IMR-90 (cell line): ENCODE results near the gene TAS2R14. TPM values are rescaled to one million over a fixed set of nuclear protein-coding genes. Genes with fewer than 3 reads are reported as not detected.

Experiments used
- ATAC-seq: fragments of 200-7000 bp; cut with Tn5 transposase; 2 replicates; pipeline ENCODE4 v1.9.1; 2020; ENCODE audit warnings: low read depth, mild to moderate bottlenecking, moderate library complexity
- BruUV-seq: library from RNA; stranded (reverse); fragments of 400-500 nt; replicated peaks from 2 replicates; lab custom pipeline; 2021; lab: Mats Ljungman, UMichigan
- CTCF ChIA-PET: fragments of 300-600 bp; formaldehyde crosslinking; extraction: SDS; loops from one replicate; lab custom pipeline; 2021; ENCODE audit warnings: antibody characterized with exemption; lab: Yijun Ruan, JAX
- POLR2A ChIA-PET: fragments of 300-600 bp; sonication (Branson Sonifier 250); formaldehyde crosslinking; loops from one replicate; lab custom pipeline; 2022; ENCODE audit warnings: antibody characterized with exemption; ENCODE audit not compliant: unreplicated experiment; lab: Charles Lee
- DNase-seq: peaks from one replicate; pipeline ENCODE4 v3.0.0; 2013
- H2AFZ ChIP-seq: replicated peaks from 2 replicates; pipeline ENCODE3; 2013; ENCODE audit warnings: low read length, mild to moderate bottlenecking; ENCODE audit not compliant: poor library complexity
- H2AK5ac ChIP-seq: 2 replicates; pipeline ENCODE4 v1.6.1; 2013; ENCODE audit warnings: low read depth, low read length, inconsistent platforms
- H2AK9ac ChIP-seq: replicated peaks from 2 replicates; pipeline ENCODE3; 2013; ENCODE audit warnings: mild to moderate bottlenecking, low read depth, low read length, moderate library complexity; ENCODE audit not compliant: poor library complexity
- H2BK120ac ChIP-seq: 2 replicates; pipeline ENCODE4 v1.6.1; 2013; ENCODE audit warnings: low read depth, low read length, inconsistent platforms
- H2BK15ac ChIP-seq: 3 replicates; pipeline ENCODE4 v1.6.1; 2013; ENCODE audit warnings: low read depth, low read length, inconsistent platforms
- H2BK20ac ChIP-seq: 2 replicates; pipeline ENCODE4 v1.6.1; 2013; ENCODE audit warnings: low read depth, mild to moderate bottlenecking, inconsistent platforms, low read length, moderate library complexity
- H2BK5ac ChIP-seq: 2 replicates; pipeline ENCODE4 v1.6.1; 2013; ENCODE audit warnings: mild to moderate bottlenecking, low read depth, low read length, inconsistent platforms; ENCODE audit not compliant: poor library complexity, severe bottlenecking
- H3K14ac ChIP-seq: replicated peaks from 2 replicates; pipeline ENCODE4 v1.6.1; 2013; ENCODE audit warnings: low read depth, low read length, inconsistent platforms
- H3K18ac ChIP-seq: 2 replicates; pipeline ENCODE4 v1.6.1; 2013; ENCODE audit warnings: low read depth, low read length, control low read depth
- H3K23ac ChIP-seq: 2 replicates; pipeline ENCODE4 v1.6.1; 2013; ENCODE audit warnings: low read depth, low read length, inconsistent platforms
- H3K27ac ChIP-seq: 2 replicates; pipeline ENCODE4 v1.5.1; 2013; ENCODE audit warnings: mild to moderate bottlenecking, control low read depth, low read length; ENCODE audit not compliant: insufficient read depth
- H3K27me3 ChIP-seq: 2 replicates; pipeline ENCODE4 v1.6.1; 2013; ENCODE audit warnings: low read length; ENCODE audit not compliant: control insufficient read depth, insufficient read depth
- H3K36me3 ChIP-seq: 2 replicates; pipeline ENCODE4 v1.6.1; 2013; ENCODE audit warnings: low read length, mixed read lengths; ENCODE audit not compliant: control insufficient read depth, insufficient read depth
- H3K4ac ChIP-seq: 2 replicates; pipeline ENCODE4 v1.6.1; 2013; ENCODE audit warnings: low read depth, low read length, inconsistent platforms
- H3K4me1 ChIP-seq: 2 replicates; pipeline ENCODE4 v1.6.1; 2013; ENCODE audit warnings: low read length, mixed read lengths; ENCODE audit not compliant: control insufficient read depth, insufficient read depth
- H3K4me2 ChIP-seq: 2 replicates; pipeline ENCODE4 v1.6.1; 2013; ENCODE audit warnings: low read depth, mild to moderate bottlenecking, control low read depth, low read length, moderate library complexity
- H3K4me3 ChIP-seq: 2 replicates; pipeline ENCODE4 v1.5.1; 2013; ENCODE audit warnings: low read depth, mild to moderate bottlenecking, control low read depth, low read length, moderate library complexity; ENCODE audit not compliant: insufficient read depth
- H3K56ac ChIP-seq: 2 replicates; pipeline ENCODE4 v1.6.1; 2013; ENCODE audit warnings: low read length, inconsistent platforms; ENCODE audit not compliant: insufficient read depth; ENCODE audit errors: extremely low read depth
- H3K79me1 ChIP-seq, 2 experiments: 2 replicates each; pipeline ENCODE4 v1.6.1; 2013; ENCODE audit warnings: low read length in 2 of 2, inconsistent platforms in 1 of 2, low read depth in 1 of 2
- H3K9ac ChIP-seq: 2 replicates; pipeline ENCODE4 v1.6.1; 2013; ENCODE audit warnings: low read depth, low read length, control low read depth
- H3K9me1 ChIP-seq: 2 replicates; pipeline ENCODE4 v1.6.1; 2013; ENCODE audit warnings: low read length, inconsistent platforms; ENCODE audit not compliant: insufficient read depth
- H3K9me3 ChIP-seq: 2 replicates; pipeline ENCODE4 v1.6.1; 2013; ENCODE audit warnings: low read length; ENCODE audit not compliant: control insufficient read depth, insufficient read depth
- H4K20me1 ChIP-seq: 2 replicates; pipeline ENCODE4 v1.6.1; 2013; ENCODE audit warnings: low read length, inconsistent platforms; ENCODE audit not compliant: insufficient read depth
- H4K5ac ChIP-seq: 2 replicates; pipeline ENCODE4 v1.6.1; 2013; ENCODE audit warnings: mild to moderate bottlenecking, low read depth, low read length, control low read depth
- H4K8ac ChIP-seq, 2 experiments: 2 replicates each; pipeline ENCODE4 v1.6.1; 2013; ENCODE audit warnings: low read depth in 2 of 2, low read length in 2 of 2, control low read depth in 1 of 2, inconsistent platforms in 1 of 2
- H4K91ac ChIP-seq: 2 replicates; pipeline ENCODE4 v1.6.1; 2013; ENCODE audit warnings: low read depth, low read length, inconsistent platforms; ENCODE audit not compliant: insufficient read depth
- BHLHE40 ChIP-seq: fragments of 150-350 bp; IDR thresholded peaks from 2 replicates; pipeline ENCODE4 v1.6.1; 2016; ENCODE audit warnings: mild to moderate bottlenecking, low read depth, low read length
- POLR2A ChIP-seq: IDR thresholded peaks from 2 replicates; pipeline ENCODE4 v1.6.1; 2012; ENCODE audit warnings: mild to moderate bottlenecking, low read depth, low read length
- WGBS, 2 experiments: methylation state at CpG; one replicate each; pipeline versions ENCODE4 v1.1.5 to v1.1.7; 2013; ENCODE audit warnings: missing lambda C conversion rate in 2 of 2; ENCODE audit not compliant: insufficient read length in 1 of 2; ENCODE audit errors: extremely low coverage in 2 of 2; 5-methylcytosine and 5-hydroxymethylcytosine counted together
- dilution Hi-C: fragments of 300-500 bp; cut with HindIII; formaldehyde crosslinking; loops from one replicate; pipeline ENCODE4 v1.14.3; 2018; ENCODE audit warnings: low sequenced_read_pairs; ENCODE audit not compliant: unreplicated experiment
- in situ Hi-C: fragments of 300-500 bp; cut with MboI; formaldehyde crosslinking; loops from 3 replicates; pipeline ENCODE4 v1.14.3; 2019; ENCODE audit warnings: low sequenced_read_pairs, inconsistent platforms, mixed read lengths
- intact Hi-C: fragments of 100-400 bp; cut with micrococcal nuclease; formaldehyde crosslinking; loops from 2 replicates; pipeline ENCODE4 v1.10.0; 2022
- polyA plus RNA-seq, 3 experiments: library from polyadenylated mRNA; depleted of rRNA; stranded (reverse); fragments of >200 nt; gene quantifications; 2 replicates each; pipeline ENCODE4 v1.2.3, GENCODE V29; 2012; ENCODE audit warnings: low replicate concordance in 1 of 3
- total RNA-seq: library from RNA; depleted of rRNA; stranded (reverse); fragments of >200 nt; gene quantifications from 2 replicates; pipeline ENCODE4 v1.2.3, GENCODE V29; 2012

The TAS2R14 gene
- total and polyA plus RNA-seq, 2 of the 4 experiments (the other 2 are of a cell fraction): 1.6 to 2.0 TPM

GRCh38 chr12:10936506-10936905 is 2.6 kb downstream of the TAS2R14 start:
- BruUV-seq: no TSS peak
- no peak overlapping the region for H3K9ac ChIP-seq
- H3K9me3 ChIP-seq: no peaks in the 10 kb centered on the region
- dilution Hi-C loops: no loop called here
- no peak overlapping the region for H2BK5ac ChIP-seq
- DNase-seq: no peak
- H3K4me1 ChIP-seq: peaks cover 2% of the 10 kb centered on the region; the same call in 1 of the 2 replicates
- H2AK9ac ChIP-seq: no peak overlapping the region
- CTCF ChIA-PET: no interaction called here
- no peak overlapping the region for H2AK5ac ChIP-seq
- no peak overlapping the region for H3K56ac ChIP-seq
- H2AFZ ChIP-seq: no peak overlapping the region
- no peaks in the 10 kb centered on the region for H3K27me3 ChIP-seq
- H4K5ac ChIP-seq: no peak overlapping the region
- no CpG with 5 or more reads among the region's 1 CpG for WGBS, 2 experiments
- H3K36me3 ChIP-seq: no peaks in the 10 kb centered on the region
- no peak overlapping the region for H3K14ac ChIP-seq
- no peak overlapping the region for H3K4ac ChIP-seq
- no peak overlapping the region for H2BK120ac ChIP-seq
- POLR2A ChIA-PET: no interaction called here
- no peak overlapping the region for H4K8ac ChIP-seq
- intact Hi-C loops: no loop called here
- no peak overlapping the region for H3K23ac ChIP-seq
- H3K4me2 ChIP-seq: no peak overlapping the region
- in situ Hi-C loops: no loop called here
- H3K18ac ChIP-seq: no peak overlapping the region
- H4K20me1 ChIP-seq: no peaks in the 10 kb centered on the region
- H3K27ac ChIP-seq: no peak overlapping the region
- H2BK15ac ChIP-seq: no peak overlapping the region
- no peak for ATAC-seq
- no peak for TF ChIP-seq BHLHE40
- no peak for TF ChIP-seq POLR2A
- H3K9me1 ChIP-seq: no peaks in the 10 kb centered on the region
- no peak overlapping the region for H3K4me3 ChIP-seq
- H4K91ac ChIP-seq: no peak overlapping the region
- H2BK20ac ChIP-seq: no peak overlapping the region
- H3K79me1 ChIP-seq: no peaks in the 10 kb centered on the region; a peak in 1 of 4 replicates
